HK-2 (cell line): Measurements from ENCODE around the gene DHDDS.

ENCODE experiments used
- DNase-seq: peaks from one replicate; pipeline ENCODE4 v3.0.0-alpha.2; 2018; ENCODE audit not compliant: unreplicated experiment

Gene DHDDS

GRCh38 chr1:26417111-26417759, 14.9 kb upstream of the DHDDS start:
- peak; percentile 71 for DNase-seq

DNA sequence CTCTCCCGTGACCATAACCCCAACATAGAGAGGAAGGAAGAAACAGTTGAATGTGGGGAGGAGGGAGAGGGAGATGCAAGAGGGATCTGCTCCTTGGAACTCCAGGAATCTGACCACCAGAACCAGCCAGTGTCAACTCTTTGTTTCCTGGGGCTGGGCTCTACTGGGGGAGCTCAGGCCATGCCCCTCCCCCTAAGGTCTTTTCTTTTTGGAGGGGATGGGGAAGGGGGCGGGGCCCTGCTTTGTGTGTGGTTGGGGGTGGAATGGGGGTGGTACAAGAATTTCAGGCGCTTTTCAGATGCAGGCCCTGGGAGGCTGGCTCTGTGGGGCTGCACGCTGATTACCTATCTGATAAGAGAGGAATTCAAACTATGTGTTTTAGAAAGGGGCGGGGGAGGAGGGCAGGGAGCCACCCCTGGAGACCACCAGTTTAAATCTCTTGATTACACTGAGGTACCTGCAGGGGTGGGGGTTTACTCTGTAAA, 13.2 kb upstream of the DHDDS start:
- DNase-seq: no peak

GRCh38 chr1:26419494-26419893, 12.6 kb upstream of the DHDDS start:
- DNase-seq: no peak

DNA sequence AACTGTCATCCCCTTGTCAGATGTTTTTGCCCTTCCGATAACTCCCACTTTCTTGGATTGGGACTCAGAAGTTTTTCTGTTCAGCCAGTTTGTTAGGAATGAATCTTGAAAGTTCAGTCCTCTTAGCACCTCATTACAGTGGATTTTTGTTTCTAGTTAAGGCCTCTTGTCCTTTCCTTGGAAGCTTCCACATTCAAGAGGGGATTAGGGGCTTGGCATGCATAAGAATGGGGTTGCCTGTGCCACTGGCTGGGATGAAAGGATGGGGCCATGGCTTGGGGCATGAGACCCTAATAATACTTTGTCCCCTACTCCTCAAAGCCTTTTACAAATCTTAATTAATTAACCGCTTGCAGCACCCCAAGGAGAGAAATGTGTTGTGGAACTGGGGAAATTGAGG, 2.4 kb upstream of the DHDDS start:
- no peak for DNase-seq

GRCh38 chr1:26432793-26433192, 672 bp downstream of the DHDDS start:
- no peak for DNase-seq

DNA sequence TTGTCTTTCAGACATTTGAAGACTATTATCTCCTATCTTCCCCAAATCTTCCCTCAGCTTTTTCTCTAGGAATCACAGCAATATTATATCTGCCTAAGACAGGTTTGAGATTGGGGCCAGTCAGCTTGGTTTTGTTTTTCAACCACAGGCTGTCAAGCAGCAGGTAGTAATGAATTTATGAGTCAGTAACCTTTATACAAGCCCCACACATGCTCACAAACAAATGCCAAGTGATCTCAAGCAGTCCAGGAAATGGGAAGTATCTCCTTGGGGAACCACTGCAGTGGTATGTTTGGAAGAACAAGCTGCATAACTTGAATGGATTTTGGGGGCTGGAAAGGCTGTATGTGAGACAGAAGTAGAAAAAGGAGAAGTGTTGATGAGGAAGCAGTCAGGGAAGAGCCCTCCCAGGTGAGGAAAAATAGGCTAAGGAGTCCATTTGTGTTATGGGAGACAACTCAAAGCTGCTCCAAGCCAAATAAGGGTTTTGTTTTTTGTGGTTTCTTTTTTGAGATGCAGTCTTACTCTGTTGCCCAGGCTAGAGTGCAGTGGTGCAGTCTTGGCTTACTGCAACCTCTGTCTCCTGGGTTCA, 2.1 kb downstream of the DHDDS start:
- DNase-seq: no peak

- no peak for DNase-seq
These were observed 5.9 kb downstream of the DHDDS start for GRCh38 chr1:26438041-26438440.

DNA sequence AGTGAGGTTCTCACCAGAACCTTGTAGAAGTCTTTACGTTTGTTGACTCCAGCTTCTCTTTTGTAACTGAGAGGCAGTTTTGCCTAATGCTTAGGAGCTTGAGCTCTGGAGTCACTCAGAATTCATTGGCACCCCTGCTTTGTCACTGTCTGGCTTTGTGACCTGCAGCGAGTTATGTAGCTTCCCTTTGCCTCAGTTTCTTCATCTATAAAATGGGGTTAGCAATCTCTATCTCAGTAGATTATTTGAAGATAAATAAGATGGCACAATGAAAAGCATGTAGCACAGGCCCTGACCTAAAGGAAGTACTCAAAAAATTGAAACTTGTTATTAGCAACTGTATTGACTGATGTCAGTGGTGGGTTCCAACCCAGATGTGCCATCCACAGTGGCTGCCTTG, 8.1 kb downstream of the DHDDS start:
- DNase-seq: no peak

DNA sequence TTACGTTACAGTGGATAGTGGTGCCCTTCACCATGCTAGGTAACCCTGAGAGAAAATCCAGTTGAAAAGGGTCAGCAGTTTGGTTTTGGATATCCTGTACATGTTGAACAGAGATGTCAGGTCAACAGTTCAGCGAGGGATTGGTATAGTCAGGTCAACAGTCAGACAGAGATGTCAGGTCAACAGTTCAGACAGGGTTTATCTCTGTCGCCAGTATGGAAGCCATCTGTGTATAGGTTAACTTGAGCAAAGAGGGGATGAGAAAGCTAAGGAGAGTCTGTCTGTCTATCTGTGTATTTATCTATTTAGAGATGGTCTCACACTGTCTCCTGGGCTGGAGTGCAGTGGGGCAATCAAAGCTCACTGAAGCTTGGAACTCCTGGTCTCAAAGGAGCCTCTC, 17.7 kb downstream of the DHDDS start:
- DNase-seq: no peak

- no peak for DNase-seq
These were observed 18.8 kb downstream of the DHDDS start for GRCh38 chr1:26450908-26451307.

DNA sequence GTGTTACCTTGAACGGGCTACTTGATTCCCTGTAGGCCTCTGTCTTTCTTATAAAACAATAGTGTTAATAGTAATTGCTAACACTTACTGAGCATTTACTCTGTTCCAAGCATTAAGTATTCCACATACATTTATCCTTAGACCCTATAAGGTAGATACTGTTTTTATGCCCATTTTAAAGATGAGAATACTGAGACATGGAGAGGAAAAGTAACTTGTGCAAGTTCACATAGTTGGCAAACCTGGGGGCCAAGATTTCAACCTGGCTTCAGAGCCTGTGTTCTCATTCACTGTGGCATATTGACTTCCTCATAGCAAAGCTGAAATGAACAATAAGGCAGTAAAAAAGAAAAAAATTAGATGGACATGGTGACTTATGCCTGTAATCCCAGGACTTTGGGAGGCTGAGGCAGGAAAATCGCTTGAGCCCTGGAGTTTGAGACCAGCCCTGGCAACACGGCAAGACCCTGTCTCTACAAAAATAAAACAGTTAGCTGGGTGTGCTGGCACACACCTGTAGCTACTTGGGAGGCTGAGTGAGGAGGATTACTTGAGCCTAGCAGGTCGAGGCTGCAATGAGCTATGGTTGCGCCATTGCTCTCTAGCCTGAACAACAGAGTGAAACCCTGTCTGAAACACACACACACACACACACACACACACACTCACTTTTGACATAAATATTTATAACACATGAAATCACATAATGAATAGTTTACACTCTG, 20.5 kb downstream of the DHDDS start:
- DNase-seq: no peak

DNA sequence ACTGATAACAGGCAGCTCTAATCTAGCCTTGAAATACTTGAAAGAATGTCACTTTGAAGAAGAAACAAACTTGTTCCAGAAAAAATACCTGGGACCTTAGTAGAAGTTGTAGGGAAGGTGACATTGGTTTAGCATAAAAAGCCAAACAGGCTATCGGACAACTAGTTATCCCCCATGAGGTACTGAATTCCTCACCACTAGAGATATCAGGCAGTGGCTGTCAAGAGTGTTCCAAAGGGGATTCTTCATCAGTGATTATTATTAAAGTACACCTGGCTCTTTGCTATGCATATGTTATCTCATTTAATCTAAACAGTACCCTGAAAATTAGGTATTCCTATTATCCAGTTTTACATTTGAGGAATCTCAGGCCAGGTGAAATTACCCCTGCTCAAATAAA, 27.0 kb downstream of the DHDDS start:
- no peak for DNase-seq

GRCh38 chr1:26459573-26460031, 27.5 kb downstream of the DHDDS start:
- DNase-seq: no peak

DNA sequence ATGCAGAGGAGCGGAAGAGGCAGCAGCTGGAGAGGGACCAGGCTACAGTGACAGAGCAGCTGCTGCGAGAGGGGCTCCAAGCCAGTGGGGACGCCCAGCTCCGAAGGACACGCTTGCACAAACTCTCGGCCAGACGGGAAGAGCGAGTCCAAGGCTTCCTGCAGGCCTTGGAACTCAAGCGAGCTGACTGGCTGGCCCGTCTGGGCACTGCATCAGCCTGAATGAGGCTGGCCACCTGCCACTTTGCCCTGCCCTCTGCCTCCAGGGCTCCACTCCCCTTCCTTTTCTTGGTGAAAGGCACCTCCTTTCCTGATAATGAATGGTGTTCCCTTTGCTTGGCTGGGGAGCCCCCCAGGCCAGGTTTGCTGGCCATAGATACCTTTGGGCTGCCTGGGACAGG, 36.8 kb downstream of the DHDDS start:
- DNase-seq: no peak

DNA sequence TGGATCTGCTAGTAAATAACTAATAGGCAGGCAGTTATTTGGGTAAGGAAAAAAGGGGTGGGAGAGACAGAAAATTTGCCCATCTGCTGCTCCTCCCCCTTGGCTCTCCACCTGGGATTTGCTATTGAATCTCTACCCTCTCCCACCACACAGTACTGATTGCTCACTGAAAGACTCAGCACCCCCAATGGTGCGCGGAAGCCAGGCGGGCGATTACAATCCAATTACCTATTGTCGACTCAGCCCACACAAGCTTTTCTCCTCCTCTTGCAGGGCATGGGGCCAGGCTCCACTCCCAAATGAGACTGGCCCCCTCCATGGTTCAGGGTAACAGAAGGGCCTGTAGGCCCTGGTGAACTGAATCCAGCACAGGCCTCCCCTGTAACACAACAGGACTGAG, 37.4 kb downstream of the DHDDS start:
- DNase-seq: no peak

DNA sequence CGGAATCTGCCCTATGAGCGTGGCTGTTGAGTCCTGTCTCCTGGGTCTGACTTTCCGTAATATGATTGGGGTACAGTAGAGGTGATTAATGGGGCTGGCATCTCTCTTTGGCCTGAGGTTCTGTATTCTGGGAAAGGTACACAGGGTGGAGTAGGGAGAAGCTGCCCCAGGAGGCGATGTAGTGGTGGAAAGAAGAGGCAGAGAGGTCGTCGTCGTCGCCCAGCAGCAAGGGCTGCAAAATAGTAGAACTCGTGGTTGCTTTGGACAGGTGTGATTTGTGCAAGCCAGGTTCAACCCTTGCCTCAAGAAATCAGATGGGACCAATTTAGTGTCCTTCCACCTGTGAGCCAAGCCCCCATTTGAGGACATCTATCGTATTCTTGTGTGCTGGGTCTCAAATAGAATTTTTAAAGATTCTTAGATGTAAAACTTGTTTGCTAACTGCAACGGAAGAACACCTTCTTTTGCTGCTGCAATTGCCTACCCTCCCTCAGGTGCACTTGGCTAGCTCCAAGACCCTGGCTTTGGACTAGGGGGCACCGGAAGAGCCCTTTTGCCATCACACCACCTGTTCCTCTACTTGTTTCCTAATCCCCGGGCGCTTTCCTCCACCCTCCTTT, 38.9 kb downstream of the DHDDS start:
- no peak for DNase-seq

DNA sequence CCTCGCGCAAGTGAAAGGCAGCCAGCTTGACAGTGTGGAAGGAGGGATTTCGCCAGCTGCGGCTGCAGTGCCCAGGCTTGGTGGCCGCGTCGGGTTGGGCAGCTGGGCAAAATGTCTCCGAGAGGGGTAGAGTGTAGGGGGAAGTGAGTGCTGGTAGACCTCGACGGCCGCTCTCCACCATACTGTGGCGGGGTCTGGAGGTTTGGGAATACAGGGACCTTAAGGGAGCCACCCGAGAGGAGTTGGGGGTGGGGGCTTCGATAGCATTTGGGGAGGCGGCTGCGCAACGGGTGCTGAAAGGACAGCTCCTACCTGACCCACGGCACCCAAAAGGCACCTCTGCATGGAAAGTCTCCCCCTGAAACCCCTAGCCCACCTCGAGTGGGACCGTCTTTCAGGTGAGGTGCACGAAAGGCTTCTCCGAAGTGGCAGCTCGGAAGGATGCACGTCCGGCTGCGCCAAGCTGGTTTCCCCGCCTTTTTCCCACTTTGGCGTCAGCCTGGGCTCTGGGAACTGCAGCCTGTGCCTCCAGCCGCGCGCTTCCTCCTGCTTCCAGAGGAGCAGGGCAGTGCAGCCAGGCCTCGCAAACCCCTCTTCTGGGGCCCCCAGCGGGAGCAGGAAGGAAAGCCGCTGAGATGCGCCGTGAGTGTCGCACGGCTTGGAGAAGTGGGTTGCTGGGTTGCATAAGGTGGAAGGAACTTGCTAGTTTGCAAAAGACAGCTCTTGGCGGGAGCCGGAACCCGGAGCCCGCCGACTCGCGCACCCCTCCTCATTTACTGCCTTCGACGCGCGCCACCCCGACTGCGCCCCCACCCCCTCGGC, 39.6 kb downstream of the DHDDS start:
- DNase-seq: peak; percentile 83

DNA sequence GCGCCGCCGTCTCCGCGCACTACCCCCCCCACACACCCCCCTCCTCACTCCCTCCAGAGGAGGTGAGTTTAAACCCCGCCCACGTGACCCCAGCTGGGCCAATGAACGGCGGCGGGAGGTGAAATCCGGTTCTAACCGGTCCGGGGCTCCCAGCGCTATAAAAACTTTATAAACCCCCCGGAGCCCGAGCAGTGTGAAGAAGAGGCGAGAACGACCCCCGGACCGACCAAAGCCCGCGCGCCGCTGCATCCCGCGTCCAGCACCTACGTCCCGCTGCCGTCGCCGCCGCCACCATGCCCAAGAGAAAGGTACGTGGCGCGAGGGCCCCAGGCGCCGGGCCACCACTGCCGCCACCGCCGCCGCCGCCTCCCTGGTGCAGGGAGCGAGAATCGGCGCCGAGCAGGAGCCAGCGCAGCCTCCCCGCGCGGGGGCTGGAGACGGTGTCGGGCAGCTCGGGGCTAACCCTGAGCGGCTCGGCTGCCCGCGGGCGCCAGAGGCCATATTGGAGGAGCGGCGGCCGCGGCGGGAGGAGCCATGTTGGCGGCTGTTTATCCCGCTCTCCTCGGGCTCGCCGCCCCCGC, 40.3 kb downstream of the DHDDS start, which contains the start of gene HMGN2:
Gene HMGN2 (plus strand): TSS at position 121 of the 581 bp plus-strand sequence. CDS start 173 bp downstream, at position 294.
- peak; percentile 91 for DNase-seq

DNA sequence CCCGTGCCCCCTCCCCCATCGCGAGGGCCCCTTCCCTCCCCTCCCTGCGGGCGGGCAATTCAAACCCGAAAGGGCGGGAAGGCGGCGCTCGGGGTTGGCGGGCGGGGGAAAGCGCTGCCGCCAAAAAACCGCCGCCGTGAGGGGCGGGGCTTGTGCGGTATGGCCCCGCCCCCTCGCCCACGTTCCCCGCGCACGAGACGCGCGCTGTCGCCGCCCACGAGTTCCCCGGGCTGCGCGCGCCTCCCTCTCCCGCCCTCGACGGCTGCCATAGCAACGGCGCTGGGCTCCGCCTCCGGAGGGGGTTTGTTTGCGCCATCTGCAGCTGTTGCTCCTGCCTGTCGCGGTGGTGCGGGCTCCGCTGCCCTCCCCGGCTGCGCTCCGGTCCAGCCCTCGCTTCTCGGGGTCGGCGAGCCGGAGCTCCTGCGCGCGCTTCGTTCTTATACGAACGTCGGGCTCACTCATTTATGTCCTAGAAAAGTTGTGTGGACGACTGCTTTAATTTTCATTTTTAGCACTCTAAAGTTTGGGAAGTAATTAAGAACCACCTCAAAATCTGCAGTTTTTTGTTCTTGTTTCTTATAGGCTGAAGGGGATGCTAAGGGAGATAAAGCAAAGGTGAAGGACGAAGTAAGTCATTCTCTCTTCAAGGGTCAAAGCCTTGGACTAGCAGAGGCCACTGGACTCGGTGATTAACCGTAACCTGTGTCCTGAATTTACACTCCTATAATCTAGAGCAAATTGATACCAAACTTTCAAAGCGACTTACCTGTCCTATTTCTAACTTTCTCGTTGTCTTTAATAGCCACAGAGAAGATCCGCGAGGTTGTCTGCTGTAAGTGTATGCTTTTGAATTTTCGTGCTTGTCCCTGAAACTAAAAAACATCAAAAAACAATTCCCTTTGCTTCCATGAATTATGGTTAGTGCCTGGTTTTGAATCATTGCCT, 41.1 kb downstream of the DHDDS start:
- peak; percentile 89 for DNase-seq

GRCh38 chr1:26474818-26475217, 42.7 kb downstream of the DHDDS start:
- no peak for DNase-seq
